Natural killer cell (primary cell): Measurements from ENCODE around the gene SVOPL. TPM values are rescaled to one million over a fixed set of nuclear protein-coding genes. Genes with fewer than 3 reads are reported as not detected.

Source experiments
- ATAC-seq, 3 donors: fragments of 150-1000 bp in 2 of 3; fragments of 200-7000 bp in 1 of 3; cut with Tn5 transposase; 1 replicate in 1 of 3; 2 replicates in 2 of 3; pipeline ENCODE4 v1.10.0; 2021; ENCODE audit warnings: mild to moderate bottlenecking in 2 of 3, moderate library complexity in 2 of 3
- DNase-seq, 2 donors: peaks; one replicate each; pipeline versions ENCODE4 v3.0.0 to v3.0.0-alpha.2; 2013 to 2021; ENCODE audit warnings: mixed read lengths in 1 of 2
- H3K27ac ChIP-seq: one replicate; pipeline ENCODE4 v1.5.1; 2013; ENCODE audit warnings: mild to moderate bottlenecking, low read length
- H3K27me3 ChIP-seq: one replicate; pipeline ENCODE4 v1.6.1; 2013; ENCODE audit warnings: low read length; ENCODE audit not compliant: control insufficient read depth, insufficient read depth
- H3K36me3 ChIP-seq: one replicate; pipeline ENCODE4 v1.6.1; 2013; ENCODE audit warnings: low read length; ENCODE audit not compliant: control insufficient read depth, insufficient read depth
- H3K4me1 ChIP-seq: one replicate; pipeline ENCODE4 v1.6.1; 2013; ENCODE audit warnings: low read length; ENCODE audit not compliant: control insufficient read depth, insufficient read depth
- H3K4me3 ChIP-seq: one replicate; pipeline ENCODE4 v1.5.1; 2013; ENCODE audit warnings: low read length
- H3K9me3 ChIP-seq: one replicate; pipeline ENCODE4 v1.6.1; 2013; ENCODE audit warnings: low read length; ENCODE audit not compliant: control insufficient read depth, insufficient read depth
- H3K27ac Mint-ChIP-seq, 2 donors: one replicate each; pipeline ENCODE4 v1.8.0; 2022; ENCODE audit warnings: mild to moderate bottlenecking in 2 of 2, mixed read lengths in 2 of 2, moderate library complexity in 1 of 2
- H3K27me3 Mint-ChIP-seq, 2 donors: one replicate each; pipeline ENCODE4 v1.8.0; 2022; ENCODE audit warnings: low read depth in 2 of 2, mixed read lengths in 2 of 2
- H3K36me3 Mint-ChIP-seq: one replicate; pipeline ENCODE4 v1.8.0; 2022; ENCODE audit warnings: mixed read lengths
- H3K4me1 Mint-ChIP-seq, 2 donors: one replicate each; pipeline ENCODE4 v1.8.0; 2022; ENCODE audit warnings: mixed read lengths in 2 of 2
- H3K4me3 Mint-ChIP-seq: one replicate; pipeline ENCODE4 v1.8.0; 2022; ENCODE audit warnings: mild to moderate bottlenecking, moderate library complexity, mixed read lengths
- H3K9me3 Mint-ChIP-seq, 2 donors: one replicate each; pipeline ENCODE4 v1.8.0; 2022; ENCODE audit warnings: mixed read lengths in 2 of 2
- CTCF ChIP-seq: fragments of 200-600 bp; IDR thresholded peaks from one replicate; pipeline ENCODE4 v1.8.0; 2022; ENCODE audit warnings: antibody characterized with exemption
- WGBS: methylation state at CpG from one replicate; pipeline ENCODE4 v1.1.7; 2013; ENCODE audit warnings: missing lambda C conversion rate; ENCODE audit not compliant: insufficient coverage; 5-methylcytosine and 5-hydroxymethylcytosine counted together
- intact Hi-C: fragments of 100-400 bp; cut with micrococcal nuclease; formaldehyde crosslinking; loops from one replicate; pipeline ENCODE4 v1.14.2; 2022
- total RNA-seq, 4 donors: library from RNA; stranded (reverse); fragments of 120-200 nt in 1 of 4; gene quantifications; one replicate each; pipeline versions ENCODE4 v1.2.3 to v1.2.4, GENCODE V29; 2013 to 2022

Gene SVOPL
- total RNA-seq, 3 donors from 2014 or later (not counting 1 experiment from before 2014, with no cell fraction given): not detected

DNA sequence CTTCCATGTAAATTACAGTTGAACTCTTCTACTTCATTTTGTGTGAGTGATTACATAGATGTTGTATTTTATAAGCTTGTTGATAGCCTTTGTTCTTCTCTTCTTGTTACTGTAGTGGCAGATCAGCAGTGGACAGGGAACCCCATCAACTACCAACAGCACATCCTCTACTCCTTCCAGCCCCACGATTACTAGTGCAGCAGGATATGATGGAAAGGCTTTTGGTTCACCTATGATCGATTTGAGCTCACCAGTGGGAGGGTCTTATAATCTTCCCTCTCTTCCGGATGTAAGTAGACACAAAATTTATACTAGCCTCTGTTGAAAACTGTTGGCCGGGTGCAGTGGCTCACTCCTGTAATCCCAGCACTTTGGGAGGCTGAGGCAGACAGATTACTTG, 130.4 kb downstream of the SVOPL start:
- no peak for ATAC-seq
- peaks cover 8% of the 10 kb centered on the region for H3K9me3 ChIP-seq
- no peaks in the 10 kb centered on the region for H3K4me1 Mint-ChIP-seq
- no peak overlapping the region for H3K4me3 Mint-ChIP-seq
- H3K36me3 Mint-ChIP-seq: peaks cover 29% of the 10 kb centered on the region
- H3K27ac Mint-ChIP-seq: no peak overlapping the region
- no peaks in the 10 kb centered on the region for H3K27me3 ChIP-seq
- no peak overlapping the region for H3K4me3 ChIP-seq
- intact Hi-C loops: no loop called here
- H3K9me3 Mint-ChIP-seq: peaks cover 1 to 7% of the 10 kb centered on the region in 2 donors
- no peaks in the 10 kb centered on the region for H3K4me1 ChIP-seq
- H3K27ac ChIP-seq: no peak overlapping the region
- no peak for DNase-seq
- H3K27me3 Mint-ChIP-seq: no peaks in the 10 kb centered on the region
- H3K36me3 ChIP-seq: peaks cover 57% of the 10 kb centered on the region
- 93% methylated on average over 3 of the region's 4 CpGs for WGBS
- TF ChIP-seq CTCF: no peak

GRCh38 chr7:138569418-138569817, 131.7 kb downstream of the SVOPL start:
- Mint-ChIP-seq H3K4me1 (no peaks in the 10 kb centered on the region), H3K36me3 (peaks cover 42% of the 10 kb centered on the region), H3K27me3 (no peaks in the 10 kb centered on the region), H3K9me3 (peaks cover 8 to 18% of the 10 kb centered on the region in 2 donors), H3K4me3 (no peak overlapping the region), H3K27ac (no peak overlapping the region)
- H3K27ac ChIP-seq: no peak overlapping the region
- H3K9me3 ChIP-seq: peaks cover 21% of the 10 kb centered on the region
- no peaks in the 10 kb centered on the region for H3K4me1 ChIP-seq
- H3K4me3 ChIP-seq: no peak overlapping the region
- no peak for TF ChIP-seq CTCF
- intact Hi-C loops: no loop called here
- peaks cover 56% of the 10 kb centered on the region for H3K36me3 ChIP-seq
- 100% methylated on average over 1 of the region's 3 CpGs for WGBS
- H3K27me3 ChIP-seq: no peaks in the 10 kb centered on the region
- no peak for DNase-seq
- no peak for ATAC-seq

- H3K27me3 ChIP-seq: no peaks in the 10 kb centered on the region
- Mint-ChIP-seq H3K36me3 (peaks cover 49% of the 10 kb centered on the region), H3K4me3 (no peak overlapping the region), H3K9me3 (peaks cover 8 to 18% of the 10 kb centered on the region in 2 donors), H3K4me1 (no peaks in the 10 kb centered on the region), H3K27me3 (no peaks in the 10 kb centered on the region), H3K27ac (no peak overlapping the region)
- H3K36me3 ChIP-seq: peaks cover 55% of the 10 kb centered on the region
- H3K4me3 ChIP-seq: no peak overlapping the region
- H3K27ac ChIP-seq: no peak overlapping the region
- TF ChIP-seq CTCF: no peak
- ATAC-seq: no peak
- WGBS: no CpG with 5 or more reads among the region's 2 CpGs
- intact Hi-C loops: no loop called here
- no peaks in the 10 kb centered on the region for H3K4me1 ChIP-seq
- H3K9me3 ChIP-seq: peaks cover 28% of the 10 kb centered on the region
- no peak for DNase-seq
Observed at GRCh38 chr7:138568655-138569054, 132.5 kb downstream of the SVOPL start.

DNA sequence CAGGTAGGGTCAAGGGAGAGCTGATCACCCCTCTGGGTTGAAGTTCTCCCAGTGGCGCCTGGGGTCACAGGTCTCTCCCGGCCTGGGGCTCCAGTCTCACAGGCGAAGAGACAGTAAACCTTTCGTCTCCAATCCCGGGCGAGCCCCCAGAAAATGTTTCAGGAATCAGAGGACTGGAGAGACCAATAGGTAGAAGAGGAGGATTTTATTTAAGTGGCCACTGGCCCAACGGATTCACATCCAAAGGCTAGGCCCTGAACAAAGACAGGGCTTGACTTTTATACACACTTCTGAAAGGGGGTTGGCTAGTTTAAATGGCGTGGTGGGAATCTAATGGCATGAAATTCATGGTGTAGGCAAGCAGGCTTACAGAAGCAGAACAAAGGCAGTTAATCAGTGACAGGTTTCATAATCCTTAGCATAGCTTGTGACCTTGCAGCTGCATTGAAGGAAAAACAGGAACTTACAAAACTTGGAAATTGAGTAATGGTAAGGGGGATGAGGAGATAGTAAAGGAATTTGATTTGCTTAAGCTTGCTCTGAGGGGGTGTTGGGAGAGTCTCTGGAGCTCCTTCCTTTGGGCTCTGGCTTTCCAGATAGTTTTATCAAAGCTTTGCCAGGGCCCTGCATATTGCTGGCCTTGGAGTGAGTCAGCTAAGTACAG, 135.6 kb downstream of the SVOPL start:
- no peak for ATAC-seq
- H3K36me3 ChIP-seq: peaks cover 48% of the 10 kb centered on the region
- no peaks in the 10 kb centered on the region for H3K27me3 Mint-ChIP-seq
- no peak for DNase-seq
- no peak overlapping the region for H3K27ac Mint-ChIP-seq
- 99% methylated on average over 8 of the region's 8 CpGs for WGBS
- no peak overlapping the region for H3K27ac ChIP-seq
- no peaks in the 10 kb centered on the region for H3K4me1 Mint-ChIP-seq
- no peaks in the 10 kb centered on the region for H3K4me1 ChIP-seq
- no peak overlapping the region for H3K4me3 Mint-ChIP-seq
- no peak overlapping the region for H3K4me3 ChIP-seq
- no peak for TF ChIP-seq CTCF
- H3K9me3 ChIP-seq: peaks cover 51% of the 10 kb centered on the region
- H3K27me3 ChIP-seq: no peaks in the 10 kb centered on the region
- intact Hi-C loops: no loop called here
- peaks cover 69% of the 10 kb centered on the region for H3K36me3 Mint-ChIP-seq
- peaks cover 8 to 27% of the 10 kb centered on the region in 2 donors for H3K9me3 Mint-ChIP-seq
